Measurements from ENCODE around the gene MRM1.

MRM1 gene

DNA sequence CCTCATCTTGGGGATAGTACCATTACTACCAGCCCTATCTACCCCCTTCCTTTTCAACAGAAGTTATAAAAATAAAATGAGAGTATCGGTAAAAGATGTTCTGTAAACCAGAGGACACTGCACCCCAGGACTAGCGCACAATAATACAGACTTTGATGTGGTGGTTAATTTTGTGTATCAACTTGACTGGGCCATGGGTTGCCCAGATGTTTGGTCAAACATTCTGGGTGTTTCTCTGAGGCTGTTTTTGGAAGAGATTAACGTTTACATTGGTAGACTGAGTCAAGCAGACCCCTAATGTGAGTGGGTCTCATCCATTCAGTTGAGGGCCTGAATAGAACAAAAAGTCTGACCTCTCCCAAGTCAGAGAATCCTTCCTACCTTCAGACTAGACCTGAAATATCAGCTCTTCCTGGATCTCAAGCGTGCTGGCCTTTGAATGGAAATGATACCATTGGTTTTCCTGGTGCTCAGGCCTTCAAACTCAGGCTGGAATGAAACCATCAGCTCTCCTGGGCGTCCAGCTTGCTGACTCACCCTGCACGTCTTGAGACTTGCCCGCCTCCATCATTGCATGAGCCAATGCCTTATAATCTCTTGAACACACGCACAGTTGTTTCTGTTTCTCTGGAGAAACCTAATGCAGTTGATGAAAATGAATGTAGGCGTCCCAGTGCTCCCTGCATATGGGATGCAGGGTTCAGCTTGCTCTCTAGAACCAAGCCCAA, 10.1 kb downstream of the MRM1 start:
- Histone ChIP-seq H3K27me3 (ENCODE audit: insufficient read depth, insufficient read length) (no peaks in the 10 kb centered on the region), H3K4me3 (ENCODE audit: insufficient read length, low read depth) (no peak overlapping the region), H3K9ac (ENCODE audit: insufficient read length, low read depth) (no peak overlapping the region), H3K4me1 (ENCODE audit: insufficient read depth, insufficient read length) (peaks cover 16% of the 10 kb centered on the region), H3K9me3 (ENCODE audit: insufficient read depth, low read length) (no peaks in the 10 kb centered on the region; the same call in 1 of the 2 replicates), H3K36me3 (ENCODE audit: insufficient read depth, insufficient read length, low read length) (peaks cover 10% of the 10 kb centered on the region)
- DNase-seq (ENCODE audit: low read depth, low spot score), result no peak
- TF ChIP-seq ZNF274 (IDR thresholded peaks at IDR 0.05; ENCODE audit: low read depth, low read length) (no peak), SUZ12 (IDR thresholded peaks at IDR 0.05; ENCODE audit: extremely low read depth, insufficient read depth, insufficient read length) (no peak), YY1 (IDR thresholded peaks at IDR 0.05; ENCODE audit: insufficient read depth, insufficient read length) (no peak)

DNA sequence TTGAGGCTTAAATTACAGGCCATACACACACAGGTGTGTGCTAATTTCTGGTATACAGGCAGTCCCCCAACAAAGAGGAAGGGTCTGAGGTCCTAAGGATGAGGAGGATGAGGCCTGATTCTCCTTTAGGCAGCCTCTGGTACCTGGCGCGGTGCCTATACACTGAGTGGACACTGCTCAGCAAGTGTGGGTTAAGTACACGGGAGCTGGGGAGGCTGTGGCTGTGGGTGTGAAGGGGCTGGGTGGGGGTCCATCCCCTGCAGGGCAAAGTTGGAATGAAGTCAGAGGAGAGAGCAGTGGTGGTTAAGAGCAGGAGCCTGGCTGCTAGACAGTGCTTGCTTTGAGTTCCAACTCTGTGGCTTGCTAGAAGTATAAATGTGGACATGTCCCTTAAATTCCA, 10.9 kb downstream of the MRM1 start:
- DNase-seq (ENCODE audit: low read depth, low spot score), result no peak

DNA sequence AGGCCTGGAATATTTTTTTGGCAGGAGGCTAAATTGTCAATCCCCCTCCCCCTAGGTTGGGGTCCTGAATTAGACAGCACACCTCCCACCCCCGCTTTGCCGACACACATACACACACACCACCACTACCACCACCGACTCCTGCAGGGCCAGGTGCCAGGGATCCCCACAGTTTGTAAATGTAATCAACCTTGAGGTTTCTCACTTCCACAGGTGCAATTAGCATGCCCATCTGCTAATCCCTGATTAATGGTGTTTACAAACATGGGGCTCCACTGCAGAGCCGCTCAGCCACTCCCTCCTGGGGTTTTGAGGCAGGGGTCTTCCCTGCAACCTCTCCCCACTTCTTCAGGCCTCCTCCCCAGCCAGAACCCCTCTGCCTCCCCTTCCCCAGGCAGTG, 11.8 kb downstream of the MRM1 start:
- Histone ChIP-seq H3K9ac (ENCODE audit: insufficient read length, low read depth) (no peak overlapping the region), H3K4me1 (ENCODE audit: insufficient read depth, insufficient read length) (peaks cover 19% of the 10 kb centered on the region), H3K4me3 (ENCODE audit: insufficient read length, low read depth) (no peak overlapping the region), H3K36me3 (ENCODE audit: insufficient read depth, insufficient read length, low read length) (peaks cover 4% of the 10 kb centered on the region), H3K9me3 (ENCODE audit: insufficient read depth, low read length) (no peaks in the 10 kb centered on the region; the same call in 1 of the 2 replicates), H3K27me3 (ENCODE audit: insufficient read depth, insufficient read length) (no peaks in the 10 kb centered on the region)
- TF ChIP-seq ZNF274 (IDR thresholded peaks at IDR 0.05; ENCODE audit: low read depth, low read length) (no peak), YY1 (IDR thresholded peaks at IDR 0.05; ENCODE audit: insufficient read depth, insufficient read length) (no peak), SUZ12 (IDR thresholded peaks at IDR 0.05; ENCODE audit: extremely low read depth, insufficient read depth, insufficient read length) (no peak)
- DNase-seq (ENCODE audit: low read depth, low spot score), result no peak

More for the DNA sequence above, 10.9 kb downstream of the MRM1 start:
- Histone ChIP-seq H3K9ac (ENCODE audit: insufficient read length, low read depth) (no peak overlapping the region), H3K4me1 (ENCODE audit: insufficient read depth, insufficient read length) (peaks cover 16% of the 10 kb centered on the region), H3K9me3 (ENCODE audit: insufficient read depth, low read length) (no peaks in the 10 kb centered on the region; the same call in 1 of the 2 replicates), H3K27me3 (ENCODE audit: insufficient read depth, insufficient read length) (no peaks in the 10 kb centered on the region), H3K4me3 (ENCODE audit: insufficient read length, low read depth) (no peak overlapping the region), H3K36me3 (ENCODE audit: insufficient read depth, insufficient read length, low read length) (peaks cover 10% of the 10 kb centered on the region)
- no peak for TF ChIP-seq ZNF274 (IDR thresholded peaks at IDR 0.05; ENCODE audit: low read depth, low read length)
- TF ChIP-seq YY1 (IDR thresholded peaks at IDR 0.05; ENCODE audit: insufficient read depth, insufficient read length), result no peak
- no peak for TF ChIP-seq SUZ12 (IDR thresholded peaks at IDR 0.05; ENCODE audit: extremely low read depth, insufficient read depth, insufficient read length)

DNA sequence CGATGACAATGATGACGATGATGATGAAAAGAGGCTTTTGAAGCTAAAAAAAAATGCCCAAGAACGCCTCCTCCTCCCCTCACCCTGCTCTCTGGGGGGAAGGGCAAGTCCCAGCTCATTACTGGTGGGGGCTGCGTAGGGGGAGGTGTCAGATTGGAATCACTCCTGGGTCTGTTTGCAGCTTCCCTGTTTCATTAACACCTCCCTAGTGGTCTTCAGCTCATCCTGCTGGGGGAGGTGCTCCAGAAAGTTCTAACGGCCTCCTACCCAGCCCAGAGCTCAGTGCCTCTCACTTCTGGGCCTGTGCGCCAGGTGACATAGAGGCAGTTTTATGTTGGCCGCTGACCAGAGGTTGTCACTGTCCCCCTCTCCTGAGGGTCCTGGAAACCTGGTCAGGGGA, 12.7 kb downstream of the MRM1 start:
- no peak for TF ChIP-seq YY1 (IDR thresholded peaks at IDR 0.05; ENCODE audit: insufficient read depth, insufficient read length)
- no peak for TF ChIP-seq SUZ12 (IDR thresholded peaks at IDR 0.05; ENCODE audit: extremely low read depth, insufficient read depth, insufficient read length)
- TF ChIP-seq ZNF274 (IDR thresholded peaks at IDR 0.05; ENCODE audit: low read depth, low read length), result no peak
- H3K36me3 ChIP-seq (ENCODE audit: insufficient read depth, insufficient read length, low read length), result no peaks in the 10 kb centered on the region
- H3K9me3 ChIP-seq (ENCODE audit: insufficient read depth, low read length), result no peaks in the 10 kb centered on the region; the same call in 1 of the 2 replicates
- peaks cover 18% of the 10 kb centered on the region for H3K4me1 ChIP-seq (ENCODE audit: insufficient read depth, insufficient read length)
- DNase-seq (ENCODE audit: low read depth, low spot score), result no peak
- H3K27me3 ChIP-seq (ENCODE audit: insufficient read depth, insufficient read length), result no peaks in the 10 kb centered on the region
- no peak overlapping the region for H3K9ac ChIP-seq (ENCODE audit: insufficient read length, low read depth)
- no peak overlapping the region for H3K4me3 ChIP-seq (ENCODE audit: insufficient read length, low read depth)

DNA sequence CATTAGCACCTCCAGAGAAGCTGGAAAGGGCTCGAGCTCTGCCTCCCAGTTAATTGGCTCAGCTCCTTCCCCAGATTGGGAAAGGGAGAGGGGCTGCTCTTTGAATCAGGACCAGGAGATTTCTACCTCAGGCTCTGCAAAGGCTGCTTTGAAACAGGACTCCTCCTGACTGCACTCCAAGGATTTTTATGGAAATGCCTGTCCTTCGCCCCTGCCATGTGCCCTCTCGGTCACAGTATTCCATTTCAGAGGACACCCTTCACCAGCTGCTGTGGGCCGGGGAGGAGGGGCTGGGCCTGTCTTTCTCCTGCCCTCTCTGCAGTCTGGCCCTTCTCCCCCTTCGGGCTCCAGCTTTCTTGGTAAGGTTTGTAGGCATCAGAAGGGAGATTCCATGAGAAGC, 13.6 kb downstream of the MRM1 start:
- Histone ChIP-seq H3K4me3 (ENCODE audit: insufficient read length, low read depth) (no peak overlapping the region), H3K9ac (ENCODE audit: insufficient read length, low read depth) (no peak overlapping the region), H3K36me3 (ENCODE audit: insufficient read depth, insufficient read length, low read length) (no peaks in the 10 kb centered on the region), H3K9me3 (ENCODE audit: insufficient read depth, low read length) (no peaks in the 10 kb centered on the region; the same call in 1 of the 2 replicates), H3K27me3 (ENCODE audit: insufficient read depth, insufficient read length) (no peaks in the 10 kb centered on the region), H3K4me1 (ENCODE audit: insufficient read depth, insufficient read length) (peaks cover 16% of the 10 kb centered on the region)
- TF ChIP-seq SUZ12 (IDR thresholded peaks at IDR 0.05; ENCODE audit: extremely low read depth, insufficient read depth, insufficient read length) (no peak), ZNF274 (IDR thresholded peaks at IDR 0.05; ENCODE audit: low read depth, low read length) (no peak), YY1 (IDR thresholded peaks at IDR 0.05; ENCODE audit: insufficient read depth, insufficient read length) (no peak)
- DNase-seq (ENCODE audit: low read depth, low spot score), result no peak

DNA sequence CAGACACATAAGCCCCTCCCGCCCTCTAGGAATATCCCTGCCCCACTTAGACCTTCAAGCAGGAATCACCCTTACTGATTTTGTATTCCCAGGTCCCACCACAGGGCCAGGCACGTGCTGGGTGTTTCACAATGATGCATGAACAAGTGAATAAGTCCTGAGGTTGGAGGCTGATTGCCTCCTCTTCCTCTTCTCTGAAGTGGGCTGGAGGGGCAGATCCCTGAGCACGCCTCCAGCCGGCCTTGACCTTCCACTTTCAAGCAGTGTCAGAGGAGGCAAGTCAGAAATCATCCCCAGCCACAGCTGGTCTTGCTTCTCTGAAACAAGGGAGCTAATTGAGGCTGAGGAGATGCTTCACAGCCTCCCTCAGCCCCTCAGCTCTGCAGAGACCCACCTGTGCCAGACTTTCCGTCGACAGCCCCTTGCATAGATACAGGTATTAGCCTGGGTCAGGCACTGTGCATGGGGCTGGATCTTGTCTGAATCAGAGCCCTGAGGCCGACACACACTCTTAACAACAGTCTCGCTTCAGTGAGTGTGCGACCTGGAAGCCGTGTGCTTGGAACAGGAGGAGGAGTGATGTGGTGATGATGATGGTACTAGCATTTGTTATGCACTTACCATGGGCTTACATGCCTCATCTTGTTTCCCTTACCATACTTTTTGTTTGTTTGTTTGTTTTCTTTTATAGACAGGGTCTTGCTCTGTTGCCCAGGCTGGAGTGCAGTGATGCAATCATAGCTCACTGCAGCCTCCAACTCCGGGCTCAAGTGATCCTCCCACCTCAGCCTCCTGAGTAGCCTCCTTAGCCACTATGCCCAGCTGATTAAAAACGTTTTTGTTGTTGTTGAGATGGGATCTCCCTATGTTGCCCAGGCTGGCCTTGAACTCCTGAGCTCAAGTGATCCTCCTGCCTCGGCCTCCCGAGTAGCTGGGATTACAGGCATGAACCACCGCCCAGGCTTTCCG, 15.0 kb downstream of the MRM1 start:
- no peak for DNase-seq (ENCODE audit: low read depth, low spot score)
- Histone ChIP-seq H3K9me3 (ENCODE audit: insufficient read depth, low read length) (no peaks in the 10 kb centered on the region; the same call in 1 of the 2 replicates), H3K9ac (ENCODE audit: insufficient read length, low read depth) (no peak overlapping the region), H3K27me3 (ENCODE audit: insufficient read depth, insufficient read length) (no peaks in the 10 kb centered on the region), H3K36me3 (ENCODE audit: insufficient read depth, insufficient read length, low read length) (no peaks in the 10 kb centered on the region), H3K4me3 (ENCODE audit: insufficient read length, low read depth) (no peak overlapping the region), H3K4me1 (ENCODE audit: insufficient read depth, insufficient read length) (peaks cover 16% of the 10 kb centered on the region)
- TF ChIP-seq SUZ12 (IDR thresholded peaks at IDR 0.05; ENCODE audit: extremely low read depth, insufficient read depth, insufficient read length), result no peak
- TF ChIP-seq ZNF274 (IDR thresholded peaks at IDR 0.05; ENCODE audit: low read depth, low read length), result no peak
- TF ChIP-seq YY1 (IDR thresholded peaks at IDR 0.05; ENCODE audit: insufficient read depth, insufficient read length), result no peak

DNA sequence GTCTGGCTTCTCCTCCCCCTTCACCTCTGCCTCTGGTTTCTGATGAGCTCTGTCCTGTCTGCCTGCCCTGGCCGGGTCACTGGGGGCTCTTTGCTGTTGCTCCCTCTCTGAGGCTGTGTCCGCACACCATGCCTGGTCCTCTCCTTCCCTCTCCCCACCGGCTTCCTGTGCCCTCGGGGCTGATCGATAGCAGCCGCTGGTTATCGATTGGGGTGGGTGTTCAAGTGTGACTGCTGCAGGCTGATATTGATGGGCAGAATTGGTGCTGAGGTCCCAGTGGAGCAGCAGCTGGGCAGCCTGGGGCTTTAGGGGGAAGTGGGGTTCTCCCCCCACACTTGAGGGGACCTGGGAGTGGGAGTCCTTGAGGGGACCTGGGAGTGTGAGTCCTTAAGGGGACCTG, 16.4 kb downstream of the MRM1 start:
- no peak for TF ChIP-seq YY1 (IDR thresholded peaks at IDR 0.05; ENCODE audit: insufficient read depth, insufficient read length)
- no peak for TF ChIP-seq ZNF274 (IDR thresholded peaks at IDR 0.05; ENCODE audit: low read depth, low read length)
- TF ChIP-seq SUZ12 (IDR thresholded peaks at IDR 0.05; ENCODE audit: extremely low read depth, insufficient read depth, insufficient read length), result no peak
- no peak for DNase-seq (ENCODE audit: low read depth, low spot score)
- Histone ChIP-seq H3K27me3 (ENCODE audit: insufficient read depth, insufficient read length) (no peaks in the 10 kb centered on the region), H3K9me3 (ENCODE audit: insufficient read depth, low read length) (no peaks in the 10 kb centered on the region), H3K4me3 (ENCODE audit: insufficient read length, low read depth) (no peak overlapping the region), H3K4me1 (ENCODE audit: insufficient read depth, insufficient read length) (peaks cover 16% of the 10 kb centered on the region), H3K9ac (ENCODE audit: insufficient read length, low read depth) (no peak overlapping the region), H3K36me3 (ENCODE audit: insufficient read depth, insufficient read length, low read length) (no peaks in the 10 kb centered on the region)

All from NT2/D1 (cell line).